NCI-H524 treated with DMSO at 0.1 percent for 48 hours (cell line): ENCODE results near the gene ISM1.

ENCODE experiments used
- DNase-seq: peaks from one replicate; lab custom pipeline; 2025; lab: John Stamatoyannopoulos, UW

Gene ISM1

DNA sequence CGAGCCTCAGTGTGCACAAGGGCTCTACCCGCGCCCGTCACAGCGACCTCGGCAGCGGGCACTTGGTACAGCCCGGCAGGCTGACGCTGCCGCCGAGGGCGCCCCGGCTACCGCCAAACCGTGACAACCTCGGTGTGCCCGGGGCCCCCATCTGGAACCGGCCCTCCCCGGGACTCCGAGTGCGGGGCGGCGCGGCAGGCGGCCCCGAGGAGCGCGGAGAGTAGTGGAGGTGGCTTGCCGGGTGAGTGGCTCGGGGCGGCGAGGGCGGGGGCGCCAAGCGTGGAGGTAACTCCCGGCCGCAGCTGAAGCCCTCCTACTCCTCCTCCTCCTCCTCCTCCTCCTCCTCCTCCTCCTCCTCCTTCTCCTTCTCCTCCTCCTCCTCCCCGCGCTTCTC, at the start of gene ISM1:
ISM1 (plus strand) TSS at position 371 of the 394 bp plus-strand sequence. CDS start 503 bp downstream, outside the sequence.
- DNase-seq: no peak

DNA sequence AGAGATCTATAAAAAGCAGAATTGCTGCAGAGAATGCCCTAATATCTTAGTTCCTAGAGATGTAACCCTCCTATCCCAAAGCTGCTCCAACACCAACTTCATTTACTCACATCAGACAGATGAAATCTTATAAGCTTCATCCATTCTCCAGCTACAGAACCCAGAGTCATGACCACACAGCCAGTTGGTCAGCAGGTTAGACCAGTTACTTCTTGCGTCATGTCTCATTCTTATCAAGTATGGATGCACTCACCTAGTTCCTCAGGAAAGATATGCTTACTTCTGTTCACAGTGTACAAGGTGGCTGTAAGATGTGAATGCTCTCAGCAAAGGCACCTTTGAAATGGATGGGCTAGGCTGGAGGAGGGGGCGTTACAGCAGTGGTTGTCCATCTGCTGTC, 47.9 kb upstream of the ISM1 start:
- no peak for DNase-seq

DNA sequence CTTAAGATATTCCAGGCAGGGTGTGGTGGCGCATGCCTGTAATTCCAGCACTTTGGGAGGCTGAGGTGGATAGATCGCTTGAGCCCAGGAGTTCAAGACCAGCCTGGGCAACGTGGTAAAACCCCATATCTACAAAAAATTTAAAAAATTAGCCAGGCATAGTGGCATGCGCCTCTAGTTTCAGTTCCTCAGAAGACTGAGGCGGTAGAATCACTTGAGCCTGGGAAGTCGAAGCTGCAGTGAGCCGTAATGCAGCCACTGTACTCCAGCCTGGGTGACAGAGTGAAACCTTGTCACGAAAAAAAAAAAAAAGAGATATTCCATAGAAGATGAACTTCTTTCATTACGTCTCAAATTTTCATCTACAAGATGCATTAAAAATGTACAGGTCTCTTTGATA, 46.7 kb upstream of the ISM1 start:
- DNase-seq: no peak

DNA sequence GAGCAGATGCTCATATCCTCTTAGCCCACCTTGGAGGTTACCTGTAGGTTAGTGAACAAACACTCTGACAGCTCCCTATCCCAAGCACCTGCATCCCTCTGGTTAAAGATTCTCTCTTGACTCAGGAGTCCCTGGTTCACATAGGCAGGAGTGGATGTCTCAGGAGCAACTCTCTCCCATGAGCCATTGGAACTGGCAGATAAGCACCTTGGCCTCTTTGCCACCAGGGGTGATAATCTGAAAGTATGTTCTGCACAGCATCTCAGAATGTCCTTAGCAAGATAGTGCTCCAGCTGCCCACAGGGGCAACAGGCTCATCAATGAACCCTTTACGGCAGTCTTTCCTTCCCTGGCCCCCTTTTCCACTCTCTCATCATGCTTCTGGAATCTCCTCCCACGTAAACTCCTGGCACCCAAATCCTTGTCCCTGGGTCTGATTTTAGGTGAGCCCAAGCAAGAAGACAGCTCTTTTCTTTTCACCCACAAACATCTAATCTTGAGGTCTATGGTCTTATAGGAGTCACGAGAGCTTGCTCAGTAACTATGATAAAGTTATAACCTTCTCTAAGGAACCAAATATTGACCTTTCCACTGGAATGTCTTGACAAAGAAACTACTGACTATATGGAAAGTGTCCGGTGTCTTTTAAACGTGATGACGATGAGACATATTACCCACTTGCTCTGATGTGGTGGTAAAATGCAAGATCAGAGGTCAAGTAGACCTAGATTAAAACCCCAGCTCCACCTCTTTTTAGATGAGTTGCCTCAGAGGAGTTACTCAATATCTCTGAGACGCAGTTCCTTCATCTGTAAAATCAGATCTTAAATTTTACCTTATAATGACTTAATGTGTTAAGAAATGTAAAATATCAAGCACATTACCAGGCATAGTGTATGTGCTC, 39.8 kb upstream of the ISM1 start:
- DNase-seq: no peak

DNA sequence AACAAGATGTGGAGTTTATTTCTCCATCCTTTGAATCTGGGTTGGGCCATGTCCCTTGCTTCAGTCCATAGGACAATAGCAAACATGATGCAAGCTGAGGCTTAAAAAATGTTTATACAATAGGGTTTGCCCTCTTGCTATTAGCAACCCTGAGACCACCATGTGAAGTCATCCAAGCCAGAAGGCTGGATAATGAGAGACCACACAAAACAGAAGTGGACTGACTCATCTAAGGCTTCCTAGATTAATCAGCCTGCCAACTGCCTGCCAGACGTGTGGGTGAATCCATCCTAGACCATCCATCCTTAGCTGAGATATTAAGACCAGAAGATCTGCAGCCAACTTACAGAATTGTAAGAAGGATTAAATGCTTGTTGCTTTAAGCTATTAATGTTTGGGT, 38.1 kb upstream of the ISM1 start:
- DNase-seq: no peak

DNA sequence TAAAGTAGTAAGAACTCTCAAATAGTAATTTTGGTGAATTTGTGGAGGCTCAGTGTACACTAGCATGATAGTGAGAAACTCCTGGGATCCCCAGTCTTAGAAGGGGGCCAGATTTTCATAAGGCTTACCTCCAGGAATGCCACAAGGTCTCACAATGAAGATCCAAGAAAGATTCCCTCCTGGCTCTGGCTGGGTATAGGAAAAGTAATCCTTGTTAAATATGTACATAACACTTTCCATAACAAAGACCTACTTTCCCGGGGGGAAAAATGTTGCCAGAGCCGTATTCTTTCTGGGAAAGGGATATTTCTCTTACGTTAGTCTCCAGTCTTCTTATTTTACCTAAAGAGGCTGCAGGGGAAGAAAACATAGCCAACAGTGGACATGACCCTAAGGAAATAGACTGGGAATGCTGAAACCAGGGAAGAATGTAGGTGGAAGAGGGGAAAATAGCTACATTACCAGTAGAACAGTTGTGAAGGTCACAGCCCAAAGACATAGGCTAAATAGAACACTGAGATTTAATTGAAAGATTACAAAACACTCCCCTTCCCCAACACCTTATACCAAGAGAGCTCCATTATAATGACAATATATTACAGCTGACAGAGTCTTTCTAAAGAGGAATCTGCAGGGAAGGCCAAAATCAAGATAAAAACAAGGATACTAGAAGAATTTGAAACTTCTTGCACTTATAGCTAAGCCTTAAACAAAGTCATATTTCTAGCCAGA, 34.9 kb upstream of the ISM1 start:
- no peak for DNase-seq

DNA sequence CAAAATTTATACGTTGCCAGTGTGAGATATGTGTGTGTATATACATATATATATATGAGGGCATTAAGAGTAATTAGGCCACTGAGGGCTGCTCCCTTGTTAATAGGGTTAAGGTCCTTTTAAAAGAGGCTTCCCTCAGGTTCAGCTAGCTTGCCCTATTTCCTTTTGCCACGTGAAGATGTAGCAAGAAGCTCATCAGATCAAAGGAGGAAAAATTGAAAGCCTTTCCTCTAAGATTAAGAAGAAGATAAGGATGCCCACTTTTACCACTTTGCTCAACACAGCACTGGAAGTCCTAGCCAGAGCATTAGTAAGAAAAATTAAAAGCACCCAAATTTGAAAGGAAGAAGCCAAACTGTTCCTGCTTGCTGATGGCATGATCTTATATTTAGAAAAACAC, 33.2 kb upstream of the ISM1 start:
- no peak for DNase-seq

DNA sequence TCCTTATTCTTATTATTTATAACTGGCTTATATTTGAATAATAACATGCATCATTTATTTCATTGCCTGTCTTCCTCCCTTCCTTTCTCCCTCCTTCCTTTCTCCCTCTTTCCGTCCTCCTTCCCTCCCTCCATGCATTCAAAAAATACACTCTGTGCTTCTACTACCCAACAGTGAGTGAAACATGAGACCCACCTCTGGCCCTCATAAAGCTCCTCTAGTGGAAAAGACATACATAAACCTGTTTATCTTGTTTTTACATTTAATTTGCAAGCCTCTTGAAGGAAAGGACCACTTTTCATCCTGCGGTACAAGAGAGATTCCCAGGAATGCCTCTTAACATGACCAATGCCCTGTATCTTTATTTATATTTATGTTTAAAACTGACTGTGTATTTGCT, 21.8 kb upstream of the ISM1 start:
- no peak for DNase-seq

DNA sequence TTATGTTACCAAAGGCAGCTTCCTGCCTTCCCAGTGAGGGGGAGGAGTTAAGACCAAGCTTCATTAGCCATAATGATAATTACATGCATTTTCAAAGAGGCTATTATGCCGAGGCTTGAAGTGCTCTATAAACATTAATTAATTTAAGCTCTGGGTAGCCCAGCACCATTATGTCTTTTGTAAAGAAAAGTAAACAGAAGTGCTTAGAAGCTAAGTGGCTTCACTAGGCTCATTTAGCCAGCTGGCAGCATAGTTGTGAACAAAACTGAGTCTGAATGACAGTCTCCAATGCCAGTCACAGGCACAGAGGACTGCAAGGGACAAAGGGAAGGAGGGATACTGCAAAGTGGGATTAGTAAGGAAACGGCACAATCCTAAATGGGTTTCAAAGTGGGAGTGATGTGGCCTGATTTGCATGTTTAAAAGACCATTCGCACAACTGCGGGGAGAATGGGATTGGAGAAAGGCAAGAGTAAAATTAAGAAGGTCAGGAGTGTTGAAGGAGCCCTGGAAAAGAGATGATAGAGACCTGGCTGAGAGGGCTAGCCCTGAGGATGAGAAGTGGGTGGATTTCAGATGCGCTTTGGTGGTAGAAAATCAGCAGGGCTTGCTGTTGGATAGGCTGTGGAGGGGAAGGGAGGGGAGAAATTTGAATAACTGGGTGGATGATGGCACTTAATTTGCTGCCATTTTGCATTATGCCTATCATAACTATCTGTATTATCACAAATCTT, 20.1 kb upstream of the ISM1 start:
- peak; percentile 98 for DNase-seq

DNA sequence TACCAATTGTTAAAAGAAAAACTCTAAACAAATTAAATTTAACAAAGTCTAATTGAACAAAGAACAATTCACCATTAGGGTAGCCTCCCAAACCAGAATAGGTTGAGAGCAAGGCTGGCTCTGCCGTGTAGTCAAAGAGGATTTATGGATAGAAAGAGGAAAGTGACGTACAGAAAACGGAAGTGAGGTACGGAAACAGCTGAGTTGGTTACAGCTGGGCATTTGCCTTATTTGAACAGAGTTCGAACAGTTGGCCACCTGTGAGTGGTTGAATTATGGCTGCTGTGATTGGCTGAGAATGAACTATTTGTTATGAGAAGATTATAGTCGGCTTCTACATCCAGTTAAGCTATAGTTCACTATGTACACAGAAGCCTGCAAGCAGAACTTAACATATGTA, 18.5 kb upstream of the ISM1 start:
- peak; percentile 70 for DNase-seq

DNA sequence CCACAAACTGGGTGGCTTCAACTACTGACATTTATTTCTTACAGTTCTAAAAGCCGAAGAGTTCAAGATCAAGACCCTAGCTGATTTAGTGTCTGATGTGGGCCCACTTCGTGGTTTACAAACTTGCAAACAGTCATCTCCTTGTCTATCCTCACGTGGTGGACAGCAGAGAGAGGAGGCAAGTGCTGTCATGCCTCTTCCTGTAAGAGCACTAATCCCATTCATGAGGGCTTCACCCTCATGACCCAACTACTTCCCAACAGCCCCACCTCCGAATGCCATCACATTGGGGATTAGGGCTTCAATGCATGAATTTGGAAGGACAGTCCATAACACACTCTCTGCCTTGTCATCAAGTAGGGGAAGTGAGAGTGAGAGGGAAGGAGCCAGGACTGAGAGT, 15.6 kb upstream of the ISM1 start:
- DNase-seq: no peak

DNA sequence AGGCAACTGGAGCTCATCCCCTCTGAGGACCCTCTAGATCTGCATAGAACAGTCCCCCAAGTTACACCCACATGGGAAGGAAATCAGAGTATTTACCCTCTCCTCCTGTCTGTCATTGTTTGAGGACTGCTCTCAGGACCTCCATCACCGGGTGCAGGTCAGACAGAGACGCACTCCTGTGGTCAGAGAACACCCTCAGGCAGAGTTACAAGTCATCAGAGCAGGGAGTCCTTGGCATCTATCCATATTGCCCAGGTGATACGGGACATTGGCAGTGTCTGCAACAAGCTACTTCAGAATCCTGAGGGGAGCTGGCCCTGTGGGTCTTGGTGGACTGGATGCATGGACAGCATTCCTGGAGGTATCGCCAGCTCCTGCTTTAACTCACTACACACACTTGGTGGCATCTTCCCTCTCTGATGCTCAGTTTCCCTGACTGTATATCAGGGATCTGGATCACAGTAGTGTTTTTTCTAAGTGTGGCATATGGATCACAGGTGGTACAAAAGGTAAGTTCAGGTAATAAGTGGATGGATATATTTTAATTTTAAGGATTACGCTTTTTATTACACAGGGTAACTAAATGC, 15.1 kb upstream of the ISM1 start:
- no peak for DNase-seq

DNA sequence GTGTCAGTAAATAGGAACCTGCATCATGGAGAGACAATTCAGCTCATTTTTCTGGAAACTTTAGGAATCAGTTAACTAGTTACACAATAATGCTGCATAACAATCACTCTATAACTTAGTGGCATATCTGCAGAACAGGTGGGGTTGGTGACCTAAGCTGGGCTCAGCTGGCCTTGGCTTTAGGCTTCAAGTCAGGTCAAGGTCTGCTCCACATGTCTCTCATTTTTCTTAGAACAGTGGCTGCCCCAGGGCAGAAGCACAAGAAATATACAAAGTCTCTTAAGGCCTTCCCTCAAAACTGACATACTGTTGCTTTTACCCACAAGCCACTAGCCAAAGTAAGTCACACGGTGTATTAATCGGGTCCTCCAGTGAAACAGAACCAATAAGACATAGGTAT, 14.1 kb upstream of the ISM1 start:
- no peak for DNase-seq

DNA sequence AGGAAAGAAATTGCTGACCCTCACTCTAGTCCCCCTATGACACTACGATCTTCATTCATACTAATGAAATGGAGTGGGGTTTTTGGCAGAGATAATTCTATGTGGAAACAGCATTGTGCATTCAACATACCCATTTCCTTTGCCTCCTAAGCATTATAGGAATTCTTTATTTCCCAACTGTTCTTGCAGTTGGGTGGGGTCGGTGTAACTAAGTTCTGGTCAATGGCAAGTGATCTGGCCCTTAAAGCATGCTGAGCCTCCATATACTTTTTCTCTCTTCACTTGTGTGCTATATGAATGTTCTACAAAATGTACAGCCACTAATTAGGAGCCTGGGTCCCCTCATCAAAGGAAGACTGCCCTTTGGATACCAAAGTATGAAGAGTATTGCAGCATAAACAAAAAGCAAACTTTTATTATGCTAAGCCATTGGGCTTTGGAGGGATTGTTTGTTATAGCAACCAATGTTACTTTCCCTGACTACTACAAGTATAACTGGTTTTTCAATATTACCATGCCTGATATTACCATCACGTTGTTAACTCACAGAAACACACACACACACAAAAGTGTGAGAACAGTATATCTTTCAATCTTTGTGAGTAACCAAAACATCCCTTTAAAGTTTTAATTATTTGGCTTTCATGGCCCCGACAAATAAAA, 9.0 kb upstream of the ISM1 start:
- no peak for DNase-seq

DNA sequence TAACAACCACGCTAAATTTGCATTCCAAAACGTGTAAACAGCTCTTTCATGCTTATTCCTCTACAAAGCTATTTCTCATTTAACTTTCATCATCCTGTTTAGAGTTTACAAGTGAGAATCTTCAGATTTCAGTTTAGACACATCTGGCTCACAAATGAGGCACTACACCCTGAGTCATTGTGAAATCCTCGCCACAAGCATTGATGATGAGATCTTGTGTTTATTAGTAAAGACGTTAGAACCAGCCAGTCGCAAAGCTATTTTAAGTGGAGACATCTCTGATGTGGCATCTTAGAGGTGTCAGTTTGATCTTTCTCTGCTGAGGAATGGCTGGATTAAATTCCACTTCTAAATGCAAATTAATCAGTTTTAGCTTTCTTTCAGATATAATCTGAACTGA, 8.3 kb upstream of the ISM1 start:
- no peak for DNase-seq

DNA sequence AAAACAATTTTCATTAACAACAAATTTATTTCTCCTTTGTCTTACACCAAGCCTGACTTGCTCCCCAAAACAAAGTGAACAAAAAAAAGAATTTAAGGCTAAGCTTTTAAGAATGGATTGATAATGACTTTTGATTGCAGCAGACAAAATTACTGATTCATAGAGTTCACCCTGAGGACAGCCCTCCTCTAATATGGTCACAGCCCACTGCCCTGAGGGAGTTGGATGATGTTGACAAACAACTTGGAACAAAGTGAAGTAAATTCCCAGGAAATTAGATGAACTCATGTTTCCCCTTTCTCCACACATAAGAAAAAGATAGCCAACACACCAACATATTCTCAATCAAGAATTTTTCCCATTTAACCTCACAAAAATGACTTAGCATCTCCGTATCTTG, 7.7 kb upstream of the ISM1 start:
- no peak for DNase-seq

DNA sequence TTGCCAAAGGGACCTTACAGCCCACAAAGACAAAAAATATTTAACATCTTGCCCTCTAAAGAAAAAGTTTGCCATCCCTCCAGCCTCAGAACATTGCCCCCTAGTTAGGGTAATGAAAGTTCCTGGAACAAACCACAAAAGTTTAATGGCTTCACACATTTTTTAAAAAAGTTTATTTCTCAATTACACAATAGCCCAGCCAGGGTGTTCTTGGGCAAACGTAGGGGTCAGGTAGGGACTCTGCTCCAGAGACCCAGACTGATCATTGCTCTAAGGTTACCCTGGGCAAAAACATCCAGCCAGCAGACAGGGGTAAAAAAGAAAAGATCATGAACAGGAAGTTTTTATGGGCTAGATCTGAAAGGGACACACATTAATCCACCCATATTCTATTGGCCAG, 4.5 kb upstream of the ISM1 start:
- DNase-seq: no peak

DNA sequence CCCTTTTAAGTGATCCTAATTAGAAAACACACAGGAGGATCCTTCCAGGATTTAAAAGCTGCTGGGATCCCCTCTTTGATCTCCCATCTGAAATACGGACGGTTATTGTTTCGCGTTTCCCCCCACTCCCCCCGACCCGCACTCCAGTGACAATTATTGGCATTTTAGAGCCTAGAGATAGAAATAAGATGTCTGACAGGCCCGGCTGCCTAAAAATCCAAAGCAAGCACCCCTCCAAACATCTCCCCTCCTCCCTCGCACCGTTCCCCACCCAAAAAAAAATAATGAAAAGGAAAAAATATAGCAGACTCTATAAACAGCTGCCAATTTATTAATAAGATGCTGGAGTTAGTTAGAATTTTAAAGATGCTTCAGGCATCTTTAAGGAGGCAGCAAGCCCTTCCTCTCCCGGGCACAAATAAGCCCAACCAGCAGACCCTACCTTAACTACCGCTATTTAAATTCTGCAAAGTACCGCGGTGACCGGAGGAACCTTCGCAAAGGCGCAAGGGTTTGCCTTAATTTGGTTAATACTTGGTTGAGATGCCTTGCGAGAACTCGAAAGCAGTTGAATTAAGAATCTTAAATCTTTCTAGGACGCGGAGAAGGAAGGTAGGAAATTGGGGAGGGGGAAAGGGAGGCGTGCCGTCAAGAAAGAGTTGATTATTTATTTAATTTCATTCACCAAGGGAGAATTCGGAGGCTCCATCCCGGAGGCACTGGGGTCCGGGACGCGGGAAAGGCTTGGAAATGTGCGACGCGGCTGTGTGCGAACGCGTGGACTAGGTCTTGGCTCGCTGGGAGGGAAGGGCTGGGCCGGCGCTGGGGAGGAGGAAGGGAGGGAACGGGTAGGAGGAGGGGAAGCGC, 1.5 kb upstream of the ISM1 start:
- no peak for DNase-seq

DNA sequence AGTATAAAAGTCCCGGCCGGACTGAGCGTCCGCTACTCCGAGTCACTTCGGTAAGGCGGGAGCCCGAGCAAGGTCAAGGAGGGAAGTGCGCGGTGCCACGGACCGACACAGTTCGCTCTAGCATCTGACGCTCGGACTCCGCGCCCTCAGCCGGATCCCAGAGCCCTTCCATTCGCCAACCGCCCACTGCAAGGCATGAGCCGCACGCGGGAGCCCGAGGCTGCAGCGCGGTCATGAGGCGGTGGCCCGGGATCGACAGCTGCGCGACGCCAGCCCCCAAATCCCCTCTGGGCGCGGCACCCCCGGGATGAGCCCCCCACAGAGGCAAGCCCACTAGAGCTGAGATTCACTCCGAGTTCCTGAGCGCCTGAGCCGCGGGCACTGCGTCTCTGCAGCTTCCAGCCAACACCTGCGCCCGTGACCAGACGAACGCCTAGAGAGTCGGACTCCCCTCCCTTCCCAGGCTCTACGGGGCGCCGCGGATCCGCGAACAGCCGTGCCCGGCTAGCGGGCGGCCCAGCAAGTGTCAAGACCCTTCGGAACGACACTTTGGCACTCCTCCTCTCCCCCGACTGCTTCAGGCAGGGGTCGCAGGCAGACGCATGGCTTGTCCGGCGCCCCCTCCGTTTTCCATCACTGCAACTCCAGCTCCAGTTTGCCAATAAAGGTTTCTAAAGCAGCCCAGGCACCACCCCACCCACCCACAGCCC, 725 bp upstream of the ISM1 start:
- DNase-seq: no peak

DNA sequence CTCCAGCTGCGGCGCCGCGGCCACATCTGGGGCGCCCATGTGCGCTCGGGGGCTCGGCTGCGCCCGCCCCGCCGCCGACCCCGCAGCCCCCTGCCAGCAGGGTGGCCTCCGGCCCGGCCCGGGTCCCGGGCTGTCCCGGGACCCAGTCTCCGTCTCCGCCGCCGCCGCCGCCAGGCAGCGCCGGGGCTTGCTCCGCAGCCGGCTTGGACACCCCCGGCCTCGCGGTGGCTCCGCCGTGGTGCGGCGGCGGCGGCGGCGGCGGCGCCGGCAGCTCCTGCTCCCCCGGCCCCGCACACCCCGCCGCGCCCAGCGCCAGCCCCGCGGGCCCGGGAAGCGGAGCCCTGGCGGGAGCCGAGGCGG, 219 bp downstream of the ISM1 start:
- DNase-seq: no peak
